ENCODE data around the gene FAM13A.

Gene FAM13A

DNA sequence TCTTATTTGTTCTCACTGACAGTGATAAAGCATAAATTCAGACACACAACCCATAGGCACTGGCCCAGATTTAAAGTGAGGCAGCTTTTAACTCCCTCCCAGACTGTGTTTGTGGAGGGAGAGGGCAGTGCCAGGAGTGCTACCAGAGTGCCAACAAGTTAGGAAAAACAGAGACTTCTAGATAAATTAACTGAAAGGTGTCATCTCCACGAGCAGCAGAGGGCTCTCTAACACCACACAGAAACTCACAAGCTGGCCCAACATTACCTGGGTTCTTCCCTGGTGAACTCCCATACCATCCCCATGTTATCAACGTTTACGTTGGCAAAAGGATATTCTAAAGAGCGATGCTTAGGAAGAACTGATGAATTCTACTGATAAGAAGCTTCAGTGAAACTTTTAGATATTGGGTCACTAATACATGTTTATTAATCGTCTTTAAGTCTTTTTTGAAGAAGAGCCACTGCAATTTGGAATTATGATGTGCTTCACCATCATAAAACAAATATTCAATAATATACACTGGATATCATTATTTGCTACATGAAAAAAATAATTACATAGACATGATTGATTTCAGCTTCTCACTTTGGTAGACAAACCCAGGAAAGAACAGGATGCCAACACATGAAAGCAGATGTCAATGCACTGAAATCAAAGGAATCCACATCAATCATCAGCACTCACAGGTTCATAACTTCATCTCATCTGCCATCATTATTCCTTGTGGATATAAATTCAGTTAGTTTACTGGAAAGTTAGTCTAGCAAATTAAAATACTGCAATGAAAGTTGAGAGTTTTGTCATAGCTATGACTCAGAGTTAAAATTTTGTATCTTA lies 238.1 kb downstream of the FAM13A start:
- Mint-ChIP-seq H3K27me3 (no peaks in the 10 kb centered on the region), H3K4me3 (no peak overlapping the region), H3K9me3 (no peaks in the 10 kb centered on the region), H3K4me1 (ENCODE audit: low read depth) (peaks cover 35% of the 10 kb centered on the region), H3K27ac (no peak overlapping the region), H3K36me3 (ENCODE audit: low read depth) (peaks cover 6% of the 10 kb centered on the region)
- intact Hi-C loops (cut with micrococcal nuclease): loop anchor here (1.0 to 5.0 kb wide), 2 partner anchors 205 to 292 kb away; no protein-coding TSS in a partner anchor

DNA sequence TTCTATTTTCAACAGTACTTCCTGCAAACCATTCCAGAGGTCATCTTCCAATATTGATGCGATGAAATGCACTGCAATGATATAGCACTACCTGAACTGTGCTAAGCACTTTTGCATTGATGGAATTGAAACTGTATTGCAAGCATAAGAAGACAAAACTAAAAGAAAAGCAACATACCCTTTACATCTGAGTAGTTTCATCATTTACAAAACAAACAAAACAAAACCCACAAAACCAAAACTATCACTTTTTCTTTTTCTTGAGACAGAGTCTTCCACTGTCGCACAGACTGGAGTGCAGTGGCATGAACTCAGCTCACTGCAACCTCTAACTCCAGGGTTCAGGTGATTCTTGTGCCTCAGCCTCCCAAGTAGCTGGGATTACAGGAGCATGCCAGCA lies 239.2 kb downstream of the FAM13A start:
- H3K4me3 Mint-ChIP-seq: no peak overlapping the region
- H3K27me3 Mint-ChIP-seq: no peaks in the 10 kb centered on the region
- no peak overlapping the region for H3K27ac Mint-ChIP-seq
- no peaks in the 10 kb centered on the region for H3K36me3 Mint-ChIP-seq (ENCODE audit: low read depth)
- H3K9me3 Mint-ChIP-seq: no peaks in the 10 kb centered on the region
- H3K4me1 Mint-ChIP-seq (ENCODE audit: low read depth): peaks cover 28% of the 10 kb centered on the region
- intact Hi-C loops (cut with micrococcal nuclease): loop anchor here (1.0 to 5.0 kb wide), 2 partner anchors 207 to 290 kb away; no protein-coding TSS in a partner anchor

GRCh38 chr4:88816360-88816759 lies 240.6 kb downstream of the FAM13A start:
- Mint-ChIP-seq H3K27me3 (no peaks in the 10 kb centered on the region), H3K4me3 (no peak overlapping the region), H3K9me3 (no peaks in the 10 kb centered on the region), H3K36me3 (ENCODE audit: low read depth) (no peaks in the 10 kb centered on the region), H3K4me1 (ENCODE audit: low read depth) (peaks cover 29% of the 10 kb centered on the region), H3K27ac (no peak overlapping the region)
- intact Hi-C loops (cut with micrococcal nuclease): loop anchor here (5.0 kb wide), 1 partner anchor 289 kb away; no protein-coding TSS in a partner anchor

- H3K4me3 Mint-ChIP-seq: no peak overlapping the region
- H3K27ac Mint-ChIP-seq: no peak overlapping the region
- no peaks in the 10 kb centered on the region for H3K36me3 Mint-ChIP-seq (ENCODE audit: low read depth)
- H3K27me3 Mint-ChIP-seq: no peaks in the 10 kb centered on the region
- no peaks in the 10 kb centered on the region for H3K9me3 Mint-ChIP-seq
- intact Hi-C loops (cut with micrococcal nuclease): no loop called here
- H3K4me1 Mint-ChIP-seq (ENCODE audit: low read depth): peaks cover 24% of the 10 kb centered on the region
Measured at GRCh38 chr4:88814043-88814617, 242.9 kb downstream of the FAM13A start.

DNA sequence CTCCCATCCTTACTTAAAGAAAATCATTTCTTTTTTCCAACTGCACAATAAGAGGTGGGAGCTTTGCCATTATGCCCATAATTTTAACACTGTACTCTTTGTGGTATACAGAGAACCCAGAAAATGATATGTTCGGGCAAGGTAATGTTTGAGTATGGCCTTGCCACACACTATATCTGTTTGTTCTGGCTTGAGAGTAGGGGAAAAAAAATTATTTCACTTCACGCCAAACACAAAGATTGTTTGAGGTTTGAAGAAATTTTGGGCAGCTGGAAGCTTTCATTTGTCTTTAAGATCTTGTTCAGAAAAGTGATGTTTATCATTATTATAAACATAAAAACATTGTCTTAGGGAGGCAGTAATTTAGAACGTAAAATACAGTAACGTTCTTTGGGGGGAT lies 244.0 kb downstream of the FAM13A start:
- H3K9me3 Mint-ChIP-seq: no peaks in the 10 kb centered on the region
- no peaks in the 10 kb centered on the region for H3K36me3 Mint-ChIP-seq (ENCODE audit: low read depth)
- H3K27ac Mint-ChIP-seq: no peak overlapping the region
- H3K4me3 Mint-ChIP-seq: no peak overlapping the region
- intact Hi-C loops (cut with micrococcal nuclease): no loop called here
- H3K27me3 Mint-ChIP-seq: no peaks in the 10 kb centered on the region
- peaks cover 19% of the 10 kb centered on the region for H3K4me1 Mint-ChIP-seq (ENCODE audit: low read depth)

- Mint-ChIP-seq H3K4me3 (no peak overlapping the region), H3K9me3 (no peaks in the 10 kb centered on the region), H3K27me3 (no peaks in the 10 kb centered on the region), H3K27ac (no peak overlapping the region), H3K4me1 (ENCODE audit: low read depth) (peaks cover 19% of the 10 kb centered on the region), H3K36me3 (ENCODE audit: low read depth) (no peaks in the 10 kb centered on the region)
- intact Hi-C loops (cut with micrococcal nuclease): no loop called here
Measured at GRCh38 chr4:88812420-88812819, 244.6 kb downstream of the FAM13A start.

- no peaks in the 10 kb centered on the region for H3K9me3 Mint-ChIP-seq
- H3K27ac Mint-ChIP-seq: no peak overlapping the region
- H3K27me3 Mint-ChIP-seq: no peaks in the 10 kb centered on the region
- H3K36me3 Mint-ChIP-seq (ENCODE audit: low read depth): no peaks in the 10 kb centered on the region
- H3K4me3 Mint-ChIP-seq: no peak overlapping the region
- intact Hi-C loops (cut with micrococcal nuclease): no loop called here
- peaks cover 19% of the 10 kb centered on the region for H3K4me1 Mint-ChIP-seq (ENCODE audit: low read depth)
Measured at GRCh38 chr4:88811904-88812303, 245.1 kb downstream of the FAM13A start.

- peaks cover 12% of the 10 kb centered on the region for H3K4me1 Mint-ChIP-seq (ENCODE audit: low read depth)
Measured at GRCh38 chr4:88810325-88810724, 246.7 kb downstream of the FAM13A start.

DNA sequence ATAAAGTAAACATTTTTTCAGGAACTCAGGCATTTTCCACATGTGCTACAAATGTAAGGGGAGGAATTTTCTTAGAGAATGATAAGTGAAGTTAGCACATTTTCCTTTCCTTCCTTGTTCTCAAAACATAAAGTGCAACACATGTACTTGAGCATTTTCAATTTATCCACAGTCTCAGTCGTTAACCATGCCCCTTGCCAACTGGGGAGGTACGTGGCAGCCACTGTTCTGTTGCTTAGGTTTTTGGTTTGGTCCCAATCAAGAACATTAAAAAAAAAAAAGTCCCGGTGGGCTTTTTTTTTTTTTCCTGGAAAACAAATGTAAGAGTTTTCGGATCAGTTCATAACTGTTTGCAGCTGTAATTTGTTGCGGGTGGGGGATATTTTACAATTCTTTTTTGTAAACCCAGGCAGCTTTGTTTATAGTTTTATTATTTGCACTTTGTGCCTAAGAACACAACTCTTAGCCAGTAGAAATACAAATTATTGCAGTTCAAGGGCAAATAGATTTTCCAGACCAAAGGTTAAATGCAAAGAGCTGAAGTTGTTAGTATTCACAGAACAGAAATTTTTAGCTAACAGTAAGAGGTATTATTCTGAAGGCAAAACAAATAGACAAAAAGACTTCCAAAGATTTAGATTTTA lies 247.3 kb downstream of the FAM13A start:
- H3K4me3 Mint-ChIP-seq: no peak overlapping the region
- H3K27me3 Mint-ChIP-seq: no peaks in the 10 kb centered on the region
- intact Hi-C loops (cut with micrococcal nuclease): no loop called here
- no peaks in the 10 kb centered on the region for H3K9me3 Mint-ChIP-seq
- peaks cover 12% of the 10 kb centered on the region for H3K4me1 Mint-ChIP-seq (ENCODE audit: low read depth)
- H3K36me3 Mint-ChIP-seq (ENCODE audit: low read depth): no peaks in the 10 kb centered on the region
- H3K27ac Mint-ChIP-seq: peak overlapping the region; percentile 65

More at GRCh38 chr4:88810325-88810724, 246.7 kb downstream of the FAM13A start:
- intact Hi-C loops (cut with micrococcal nuclease): no loop called here
- H3K36me3 Mint-ChIP-seq (ENCODE audit: low read depth): no peaks in the 10 kb centered on the region
- no peaks in the 10 kb centered on the region for H3K9me3 Mint-ChIP-seq
- H3K4me3 Mint-ChIP-seq: no peak overlapping the region
- no peaks in the 10 kb centered on the region for H3K27me3 Mint-ChIP-seq
- H3K27ac Mint-ChIP-seq: no peak overlapping the region

GRCh38 chr4:88809101-88809500 lies 247.9 kb downstream of the FAM13A start:
- intact Hi-C loops (cut with micrococcal nuclease): no loop called here
- peaks cover 12% of the 10 kb centered on the region for H3K4me1 Mint-ChIP-seq (ENCODE audit: low read depth)
- H3K9me3 Mint-ChIP-seq: no peaks in the 10 kb centered on the region
- no peaks in the 10 kb centered on the region for H3K27me3 Mint-ChIP-seq
- no peaks in the 10 kb centered on the region for H3K36me3 Mint-ChIP-seq (ENCODE audit: low read depth)
- H3K4me3 Mint-ChIP-seq: no peak overlapping the region
- H3K27ac Mint-ChIP-seq: peak overlapping the region; percentile 65

DNA sequence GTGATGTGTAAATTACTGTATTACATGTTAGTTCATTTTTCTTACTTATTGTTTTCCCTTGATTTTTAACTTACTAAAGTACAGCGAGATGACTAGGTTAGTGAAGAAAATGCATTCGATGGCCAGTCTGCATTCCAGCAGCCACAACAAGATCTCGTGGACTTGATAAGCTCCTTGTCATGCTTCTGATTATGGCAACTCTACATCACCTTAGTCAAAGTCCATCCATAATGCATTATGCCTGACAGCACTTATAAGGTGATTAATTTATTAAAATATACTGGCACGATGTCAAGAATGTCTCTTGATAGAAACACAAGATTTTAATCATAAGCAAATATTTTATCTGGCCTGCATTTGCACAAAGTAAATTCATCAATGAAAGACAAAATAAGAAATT lies 249.5 kb downstream of the FAM13A start:
- H3K27me3 Mint-ChIP-seq: no peaks in the 10 kb centered on the region
- H3K36me3 Mint-ChIP-seq (ENCODE audit: low read depth): peaks cover 5% of the 10 kb centered on the region
- H3K27ac Mint-ChIP-seq: no peak overlapping the region
- intact Hi-C loops (cut with micrococcal nuclease): no loop called here
- H3K9me3 Mint-ChIP-seq: no peaks in the 10 kb centered on the region
- peaks cover 17% of the 10 kb centered on the region for H3K4me1 Mint-ChIP-seq (ENCODE audit: low read depth)
- H3K4me3 Mint-ChIP-seq: no peak overlapping the region

- intact Hi-C loops (cut with micrococcal nuclease): no loop called here
- Mint-ChIP-seq H3K27me3 (no peaks in the 10 kb centered on the region), H3K4me1 (ENCODE audit: low read depth) (peaks cover 21% of the 10 kb centered on the region), H3K36me3 (ENCODE audit: low read depth) (peaks cover 14% of the 10 kb centered on the region), H3K4me3 (no peak overlapping the region), H3K9me3 (no peaks in the 10 kb centered on the region), H3K27ac (no peak overlapping the region)
Measured at GRCh38 chr4:88804234-88804633, 252.8 kb downstream of the FAM13A start.

GRCh38 chr4:88803600-88804096 lies 253.3 kb downstream of the FAM13A start:
- H3K9me3 Mint-ChIP-seq: no peaks in the 10 kb centered on the region
- H3K27ac Mint-ChIP-seq: no peak overlapping the region
- peaks cover 19% of the 10 kb centered on the region for H3K4me1 Mint-ChIP-seq (ENCODE audit: low read depth)
- peaks cover 14% of the 10 kb centered on the region for H3K36me3 Mint-ChIP-seq (ENCODE audit: low read depth)
- intact Hi-C loops (cut with micrococcal nuclease): no loop called here
- no peaks in the 10 kb centered on the region for H3K27me3 Mint-ChIP-seq
- H3K4me3 Mint-ChIP-seq: no peak overlapping the region

Data from dendritic cell treated with granulocyte-macrophage colony-stimulating factor and Interleukin-4, amounts not matched to agents 40 ng/mL and 50 ng/mL, for 4 days (primary cell).